Subcutaneous abdominal adipose tissue (tissue), 5 donors: ENCODE measurements around the gene RBMS3.

Experiments used
- H3K27ac ChIP-seq: one replicate; pipeline ENCODE4 v1.7.0; 2013; ENCODE audit warnings: low read depth, mild to moderate bottlenecking, inconsistent platforms, low read length, moderate library complexity
- H3K27me3 ChIP-seq, 5 donors: one replicate each; pipeline ENCODE4 v1.7.0; 2013; ENCODE audit warnings: low read length in 5 of 5, inconsistent platforms in 1 of 5; ENCODE audit not compliant: control insufficient read depth in 5 of 5, insufficient read depth in 4 of 5
- H3K36me3 ChIP-seq, 5 donors: one replicate each; pipeline ENCODE4 v1.7.0; 2013; ENCODE audit warnings: low read length in 5 of 5; ENCODE audit not compliant: control insufficient read depth in 5 of 5, insufficient read depth in 5 of 5
- H3K4me1 ChIP-seq, 5 donors: one replicate each; pipeline ENCODE4 v1.7.0; 2013; ENCODE audit warnings: low read length in 5 of 5, mild to moderate bottlenecking in 3 of 5, moderate library complexity in 1 of 5; ENCODE audit not compliant: control insufficient read depth in 5 of 5, insufficient read depth in 5 of 5
- H3K4me3 ChIP-seq, 5 donors: one replicate each; pipeline ENCODE4 v1.7.0; 2013; ENCODE audit warnings: low read length in 5 of 5, low read depth in 1 of 5
- H3K9ac ChIP-seq, 5 donors: one replicate each; pipeline ENCODE4 v1.7.0; 2013; ENCODE audit warnings: low read length in 5 of 5, mild to moderate bottlenecking in 4 of 5, moderate library complexity in 3 of 5
- H3K9me3 ChIP-seq, 5 donors: one replicate each; pipeline ENCODE4 v1.7.0; 2013; ENCODE audit warnings: low read length in 5 of 5; ENCODE audit not compliant: control insufficient read depth in 5 of 5
- donor health status: healthy.
- donor health status: healthy.
- donor health status: healthy.
- donor health status: healthy.
- donor health status: healthy.

Gene RBMS3

DNA sequence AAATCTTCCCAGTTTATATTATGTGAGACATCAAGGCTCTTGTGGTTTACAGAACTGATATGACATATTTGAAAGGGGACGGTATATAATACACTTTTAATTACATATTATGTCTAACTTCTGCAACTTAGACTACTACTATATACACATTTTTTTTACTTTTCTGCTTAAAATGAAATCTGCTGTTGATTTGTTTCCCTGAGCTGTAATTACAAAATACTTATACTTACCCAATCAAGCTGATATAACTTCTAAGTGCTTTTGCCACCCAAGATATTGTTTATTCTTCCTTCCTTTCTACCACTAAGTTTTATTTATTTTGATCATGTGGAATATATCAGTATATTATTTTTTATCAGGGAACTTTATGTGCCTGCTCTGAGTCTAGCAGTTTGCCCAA lies 671.6 kb downstream of the RBMS3 start:
- Histone ChIP-seq H3K9me3 (no peaks in the 10 kb centered on the region), H3K27ac (no peak overlapping the region), H3K9ac (no peak overlapping the region), H3K4me3 (no peak overlapping the region), H3K36me3 (no peaks in the 10 kb centered on the region), H3K27me3 (no peaks in the 10 kb centered on the region), H3K4me1 (peaks cover 0 to 4% (median 0%) of the 10 kb centered on the region in 5 donors)

DNA sequence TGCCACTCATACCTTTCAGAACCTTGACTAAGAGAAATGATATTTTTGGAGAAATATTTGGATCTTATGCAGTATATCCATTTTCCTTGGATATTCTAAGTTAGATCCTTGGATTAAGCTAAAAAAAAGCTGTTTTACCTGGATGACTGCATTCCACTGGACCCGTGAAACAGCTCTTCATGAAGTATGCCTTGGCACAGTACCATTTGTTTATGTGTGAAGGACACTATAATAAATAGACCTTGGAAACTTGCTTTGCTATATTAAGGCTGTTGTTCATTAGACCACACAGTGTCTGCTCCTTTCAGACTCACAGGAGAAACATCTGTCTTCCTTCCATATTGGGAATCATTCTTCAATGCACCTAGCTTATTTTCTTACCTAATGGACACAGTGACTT lies 674.5 kb downstream of the RBMS3 start:
- Histone ChIP-seq H3K4me1 (peaks cover 0 to 4% (median 0%) of the 10 kb centered on the region in 5 donors), H3K36me3 (peaks cover 0 to 7% (median 5%) of the 10 kb centered on the region in 5 donors), H3K9ac (no peak overlapping the region), H3K27me3 (no peaks in the 10 kb centered on the region), H3K9me3 (no peaks in the 10 kb centered on the region), H3K27ac (no peak overlapping the region), H3K4me3 (no peak overlapping the region)

DNA sequence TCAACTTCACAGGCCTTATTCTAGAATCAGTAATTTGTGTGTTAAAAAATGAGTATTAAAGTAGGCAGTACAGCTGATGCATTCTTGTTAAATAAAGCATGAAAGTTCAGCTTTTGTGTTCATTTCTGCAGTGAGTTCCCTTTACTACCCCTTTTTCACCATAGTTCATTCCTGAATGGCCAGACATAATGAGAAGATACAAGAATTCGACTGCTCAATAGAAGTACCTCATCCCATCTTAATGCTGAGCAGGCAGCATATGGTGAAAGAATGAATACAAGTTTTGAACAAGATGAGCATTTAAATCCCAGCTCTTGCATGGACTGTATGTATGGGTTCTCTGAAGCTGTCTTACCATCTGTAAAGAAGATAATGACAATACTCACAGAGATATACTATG lies 677.9 kb downstream of the RBMS3 start:
- no peak overlapping the region for H3K27ac ChIP-seq
- no peaks in the 10 kb centered on the region for H3K9me3 ChIP-seq
- no peaks in the 10 kb centered on the region for H3K27me3 ChIP-seq
- H3K4me3 ChIP-seq, result no peak overlapping the region
- H3K9ac ChIP-seq, result no peak overlapping the region
- peaks cover 0 to 10% (median 5%) of the 10 kb centered on the region in 5 donors for H3K36me3 ChIP-seq
- no peaks in the 10 kb centered on the region for H3K4me1 ChIP-seq

DNA sequence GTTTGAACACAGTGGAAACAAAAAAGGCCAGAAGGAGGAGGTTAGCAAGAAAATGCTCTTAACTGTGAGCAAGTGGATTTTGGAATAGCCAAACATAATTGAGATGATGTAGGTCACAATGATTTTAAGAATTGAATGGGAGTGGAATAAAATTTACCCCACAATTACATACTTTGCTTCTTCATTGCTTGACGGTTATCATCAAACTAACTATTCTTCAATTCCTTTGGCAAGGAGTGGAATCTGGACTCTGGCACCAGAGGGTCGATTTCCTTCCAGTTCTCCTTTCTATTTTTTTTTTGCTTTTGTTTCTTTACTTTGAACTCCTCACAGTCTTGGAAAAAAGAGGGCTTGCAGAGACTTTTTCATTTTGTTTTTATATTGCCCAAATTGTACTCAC lies 691.0 kb downstream of the RBMS3 start:
- H3K27me3 ChIP-seq, result no peaks in the 10 kb centered on the region
- H3K9me3 ChIP-seq, result no peaks in the 10 kb centered on the region
- H3K4me3 ChIP-seq, result no peak overlapping the region
- H3K27ac ChIP-seq, result no peak overlapping the region
- no peak overlapping the region for H3K9ac ChIP-seq
- H3K4me1 ChIP-seq, result peaks cover 0 to 11% (median 8%) of the 10 kb centered on the region in 5 donors
- H3K36me3 ChIP-seq, result no peaks in the 10 kb centered on the region

DNA sequence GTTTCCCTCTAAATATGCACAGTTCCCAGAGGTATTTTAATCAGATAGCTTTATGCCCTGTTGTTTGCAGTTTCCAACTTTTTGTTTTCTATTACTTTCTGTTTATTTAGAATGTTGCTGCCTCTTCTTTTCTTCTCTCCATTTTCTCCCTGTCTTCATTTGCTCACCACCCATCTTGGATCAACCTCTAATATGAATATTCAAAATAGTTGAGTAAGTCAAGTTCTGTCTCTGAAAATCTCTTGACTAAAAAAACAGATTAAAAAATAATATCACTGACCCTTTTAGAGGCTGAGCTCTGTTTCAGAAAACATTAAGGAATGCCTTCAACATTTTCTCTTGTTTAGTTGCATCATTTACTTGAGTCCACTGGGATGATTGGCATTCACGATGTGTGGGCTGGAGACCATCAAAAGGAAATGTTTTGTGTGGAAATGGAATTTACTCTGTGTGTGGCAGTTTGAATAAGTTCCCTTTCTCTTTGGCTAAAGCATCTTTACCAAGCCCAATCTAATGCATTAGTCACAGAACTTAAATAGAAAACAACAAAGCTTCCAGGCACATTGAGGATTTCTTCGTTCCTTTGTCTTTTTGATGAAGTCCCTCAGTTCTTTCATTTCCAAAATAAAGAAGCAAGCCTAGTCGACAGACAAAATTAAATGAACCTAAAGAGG lies 691.6 kb downstream of the RBMS3 start:
- Histone ChIP-seq H3K4me1 (peaks cover 0 to 11% (median 8%) of the 10 kb centered on the region in 5 donors), H3K9me3 (no peaks in the 10 kb centered on the region), H3K4me3 (no peak overlapping the region), H3K9ac (no peak overlapping the region), H3K27ac (no peak overlapping the region), H3K27me3 (no peaks in the 10 kb centered on the region), H3K36me3 (no peaks in the 10 kb centered on the region)

DNA sequence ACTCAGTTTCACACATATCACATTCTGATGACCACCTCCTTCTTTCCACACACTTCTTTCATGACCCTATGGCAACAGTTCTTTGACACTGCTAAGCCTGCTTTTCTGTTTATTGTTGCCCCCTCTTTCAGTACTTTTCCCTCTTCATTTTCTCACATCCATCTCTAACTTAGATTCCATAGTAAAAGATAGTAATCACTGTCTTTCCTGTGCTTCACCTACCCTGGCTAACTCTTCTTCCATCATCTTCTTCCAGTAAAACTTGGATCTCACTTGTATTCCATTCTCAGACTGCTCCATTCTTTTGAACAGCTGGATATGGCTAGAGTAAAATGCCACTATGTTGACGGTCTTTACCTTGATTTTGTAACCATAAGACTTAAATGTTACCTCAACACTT lies 692.9 kb downstream of the RBMS3 start:
- no peaks in the 10 kb centered on the region for H3K27me3 ChIP-seq
- no peaks in the 10 kb centered on the region for H3K36me3 ChIP-seq
- H3K9me3 ChIP-seq, result no peaks in the 10 kb centered on the region
- no peak overlapping the region for H3K4me3 ChIP-seq
- H3K4me1 ChIP-seq, result peaks cover 0 to 11% (median 8%) of the 10 kb centered on the region in 5 donors
- H3K9ac ChIP-seq, result no peak overlapping the region
- H3K27ac ChIP-seq, result no peak overlapping the region

DNA sequence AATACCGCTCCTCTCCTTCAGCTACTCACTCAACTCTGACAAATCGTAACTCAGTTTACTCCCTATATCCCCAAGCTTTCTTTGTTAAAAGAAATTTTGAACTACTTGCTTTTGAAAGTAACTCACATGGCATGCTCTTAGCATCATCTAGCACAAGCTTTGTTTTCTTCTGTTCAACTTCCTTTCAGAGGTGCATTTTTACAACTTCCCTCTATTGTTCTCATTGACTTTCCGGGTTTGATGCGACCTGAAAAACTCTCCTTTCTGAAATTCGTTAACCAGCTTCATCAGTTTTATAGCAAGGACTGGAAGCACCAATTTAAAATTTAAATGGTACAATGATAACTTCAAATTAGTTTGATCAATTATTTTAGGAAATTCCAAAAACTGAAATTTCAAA lies 696.0 kb downstream of the RBMS3 start:
- Histone ChIP-seq H3K4me1 (peaks cover 0 to 11% (median 7%) of the 10 kb centered on the region in 5 donors), H3K4me3 (no peak overlapping the region), H3K9me3 (no peaks in the 10 kb centered on the region), H3K27ac (no peak overlapping the region), H3K27me3 (no peaks in the 10 kb centered on the region), H3K9ac (no peak overlapping the region), H3K36me3 (no peaks in the 10 kb centered on the region)

DNA sequence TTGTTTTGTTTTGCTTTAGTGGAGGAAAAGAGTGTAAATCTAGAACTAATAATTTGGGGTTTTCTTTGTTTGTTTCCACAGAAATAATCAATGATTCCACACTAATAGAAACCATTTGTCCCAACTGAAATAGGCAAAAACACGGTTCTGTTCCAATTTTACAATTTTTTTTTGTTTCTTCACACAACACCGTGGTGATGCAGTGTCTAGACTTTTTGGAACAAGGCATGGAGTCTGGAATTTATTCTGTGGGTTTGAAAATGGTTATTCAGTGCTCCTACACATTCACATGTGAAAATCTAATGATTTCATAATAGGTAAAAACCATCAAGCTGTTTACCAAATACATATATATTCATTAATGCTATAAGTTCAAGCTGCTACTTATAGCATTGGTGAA lies 696.5 kb downstream of the RBMS3 start:
- H3K27me3 ChIP-seq, result no peaks in the 10 kb centered on the region
- H3K36me3 ChIP-seq, result no peaks in the 10 kb centered on the region
- no peak overlapping the region for H3K9ac ChIP-seq
- H3K4me1 ChIP-seq, result peaks cover 0 to 8% (median 2%) of the 10 kb centered on the region in 5 donors
- no peak overlapping the region for H3K4me3 ChIP-seq
- no peak overlapping the region for H3K27ac ChIP-seq
- H3K9me3 ChIP-seq, result no peaks in the 10 kb centered on the region

DNA sequence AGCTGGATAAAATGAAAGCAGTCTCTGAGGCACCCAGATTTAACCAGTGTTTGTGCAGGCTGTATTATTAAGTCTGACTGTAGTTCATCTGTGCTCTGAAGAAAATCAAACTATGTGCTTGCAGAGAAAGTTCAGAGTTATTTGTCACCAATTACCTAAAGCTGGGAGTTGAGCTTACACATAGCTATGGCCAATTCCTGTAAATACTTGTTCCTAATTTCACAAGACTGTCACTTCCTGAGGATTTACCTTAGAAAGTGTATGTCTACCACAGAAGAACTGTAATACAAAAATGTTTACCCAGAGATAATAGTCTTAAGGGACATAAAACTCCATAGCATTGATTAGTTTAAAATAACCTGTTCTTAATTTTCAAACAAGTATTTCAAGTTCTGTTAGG lies 697.2 kb downstream of the RBMS3 start:
- Histone ChIP-seq H3K36me3 (no peaks in the 10 kb centered on the region), H3K4me3 (no peak overlapping the region), H3K9ac (no peak overlapping the region), H3K27me3 (no peaks in the 10 kb centered on the region), H3K4me1 (peaks cover 0 to 6% (median 0%) of the 10 kb centered on the region in 5 donors), H3K27ac (no peak overlapping the region), H3K9me3 (peaks cover 0 to 2% (median 0%) of the 10 kb centered on the region in 5 donors)

DNA sequence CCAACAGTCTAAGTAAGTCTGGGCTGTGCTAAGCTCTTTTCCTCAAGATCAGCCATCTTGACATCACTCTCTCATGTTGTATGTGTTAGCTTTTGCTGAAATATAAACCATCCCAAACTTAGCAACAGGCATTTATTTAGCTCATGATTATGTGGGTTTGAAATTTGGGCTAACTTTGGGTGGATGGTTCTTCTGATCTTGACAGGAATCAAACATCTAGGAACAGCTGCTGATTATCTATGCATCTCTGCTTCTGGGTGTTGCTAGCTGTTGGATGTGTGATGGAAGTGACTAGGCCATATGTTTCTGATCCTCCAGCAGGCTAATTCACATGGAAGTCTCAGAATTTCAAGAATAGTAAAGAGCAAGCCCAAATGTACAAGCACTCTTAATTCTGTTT lies 710.3 kb downstream of the RBMS3 start:
- no peak overlapping the region for H3K4me3 ChIP-seq
- no peaks in the 10 kb centered on the region for H3K27me3 ChIP-seq
- H3K36me3 ChIP-seq, result peaks cover 10 to 27% (median 16%) of the 10 kb centered on the region in 5 donors
- H3K9ac ChIP-seq, result no peak overlapping the region
- H3K9me3 ChIP-seq, result no peaks in the 10 kb centered on the region
- H3K4me1 ChIP-seq, result no peaks in the 10 kb centered on the region
- H3K27ac ChIP-seq, result no peak overlapping the region
